Right lobe of liver (tissue), 6 donors: ENCODE results near the gene ATP1B1. TPM values are rescaled to one million over a fixed set of nuclear protein-coding genes. Genes with fewer than 3 reads are reported as not detected.

ENCODE experiments used
- ATAC-seq, 4 donors: fragments of 200-7000 bp; cut with Tn5 transposase; one replicate each; pipeline ENCODE4 v1.9.1; 2020; ENCODE audit warnings: mild to moderate bottlenecking in 4 of 4, moderate library complexity in 4 of 4
- DNase-seq, 3 donors: peaks; one replicate each; pipeline ENCODE4 v3.0.0-alpha.2; 2020
- H3K27ac ChIP-seq, 3 donors: fragments of 200-600 bp; one replicate each; pipeline ENCODE4 v1.8.0; 2022
- H3K27me3 ChIP-seq, 2 donors: fragments of 200-600 bp; one replicate each; pipeline ENCODE4 v1.8.0; 2022
- H3K36me3 ChIP-seq, 4 donors: fragments of 200-600 bp; sonication (generic) in 1 of 4; one replicate each; pipeline versions ENCODE4 v1.5.1 to v1.8.0; 2017 to 2022; ENCODE audit warnings: control low read depth in 1 of 4
- H3K4me1 ChIP-seq, 4 donors: fragments of 200-600 bp; sonication (generic) in 1 of 4; one replicate each; pipeline versions ENCODE4 v1.5.1 to v1.8.0; 2017 to 2022; ENCODE audit warnings: control low read depth in 1 of 4
- H3K4me3 ChIP-seq, 3 donors: fragments of 200-600 bp; one replicate each; pipeline ENCODE4 v1.8.0; 2022
- H3K9me3 ChIP-seq, 4 donors: fragments of 200-600 bp; sonication (generic) in 1 of 4; one replicate each; pipeline versions ENCODE4 v1.5.1 to v1.8.0; 2017 to 2022; ENCODE audit warnings: control low read depth in 1 of 4
- POLR2A ChIP-seq: fragments of 450-650 bp; IDR thresholded peaks from one replicate; pipeline ENCODE4 v1.6.1; 2017; ENCODE audit warnings: antibody characterized with exemption, mild to moderate bottlenecking
- WGBS: methylation state at CpG from one replicate; pipeline ENCODE4 v1.1.6; 2018; ENCODE audit warnings: low coverage, low lambda C conversion rate; ENCODE audit not compliant: insufficient coverage; ENCODE audit errors: missing lambda C conversion rate; 5-methylcytosine and 5-hydroxymethylcytosine counted together
- intact Hi-C, 2 donors: fragments of 100-400 bp; cut with DNase I; formaldehyde crosslinking; loops; one replicate each; pipeline versions ENCODE4 v1.11.2 to v1.14.1; 2022
- total RNA-seq, 6 experiments: library from RNA; depleted of rRNA in 2 of 6; stranded (reverse); fragments of >200 nt in 2 of 6; fragmentation: NEBNext Ultra II Directional in 3 of 6; extraction: Animal tissue kit (Norgen Biotek cat#: 25700) in 3 of 6; gene quantifications; one replicate each; pipeline versions ENCODE4 v1.1.0 to v1.2.4, GENCODE V29; 2016 to 2023
- TF ChIP-seq, protein P1 (sequence below), 4 donors: fragments of 200-600 bp in 3 of 4; fragments of 450-650 bp in 1 of 4; IDR thresholded peaks; one replicate each; pipeline versions ENCODE4 v1.5.1 to v1.8.0; 2016 to 2022; ENCODE audit warnings: antibody characterized with exemption in 4 of 4, mild to moderate bottlenecking in 2 of 4
- donor health status: DM: no; HTN: yes; CAD: no.
- donor health status: DM: no; HTN: no; CAD: no.
- donor health status: DM: no; HTN: no; CAD: no.
- donor health status: DM: no; HTN: yes; CAD: no.
- donor health status: DM: no; HTN: yes; CAD: no.

Gene ATP1B1
- total RNA-seq, 6 experiments from 2014 or later: 69.6 to 99.5 (median 78.5) TPM

DNA sequence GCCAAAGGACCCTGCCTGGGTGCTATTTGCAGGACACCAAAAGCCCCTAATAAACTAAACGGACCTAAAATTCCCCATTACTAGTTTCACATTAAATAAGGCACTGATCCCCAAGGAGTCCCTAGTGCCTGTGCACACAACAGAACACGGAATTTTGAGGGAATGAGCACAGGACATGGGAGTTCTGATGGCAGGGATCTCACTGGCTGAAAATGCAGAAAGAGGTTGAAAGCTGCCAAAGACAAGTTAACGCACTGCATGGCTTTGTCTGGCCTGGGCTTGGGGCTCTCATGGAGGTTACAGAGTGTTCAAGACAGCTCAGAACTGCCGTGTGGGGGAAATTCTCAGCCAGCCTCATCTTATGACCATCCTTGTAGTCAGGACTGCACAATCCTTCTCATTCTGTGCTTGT is 15.6 kb upstream of the ATP1B1 start:
- intact Hi-C loops: no loop called here
- TF ChIP-seq, protein P1, sequence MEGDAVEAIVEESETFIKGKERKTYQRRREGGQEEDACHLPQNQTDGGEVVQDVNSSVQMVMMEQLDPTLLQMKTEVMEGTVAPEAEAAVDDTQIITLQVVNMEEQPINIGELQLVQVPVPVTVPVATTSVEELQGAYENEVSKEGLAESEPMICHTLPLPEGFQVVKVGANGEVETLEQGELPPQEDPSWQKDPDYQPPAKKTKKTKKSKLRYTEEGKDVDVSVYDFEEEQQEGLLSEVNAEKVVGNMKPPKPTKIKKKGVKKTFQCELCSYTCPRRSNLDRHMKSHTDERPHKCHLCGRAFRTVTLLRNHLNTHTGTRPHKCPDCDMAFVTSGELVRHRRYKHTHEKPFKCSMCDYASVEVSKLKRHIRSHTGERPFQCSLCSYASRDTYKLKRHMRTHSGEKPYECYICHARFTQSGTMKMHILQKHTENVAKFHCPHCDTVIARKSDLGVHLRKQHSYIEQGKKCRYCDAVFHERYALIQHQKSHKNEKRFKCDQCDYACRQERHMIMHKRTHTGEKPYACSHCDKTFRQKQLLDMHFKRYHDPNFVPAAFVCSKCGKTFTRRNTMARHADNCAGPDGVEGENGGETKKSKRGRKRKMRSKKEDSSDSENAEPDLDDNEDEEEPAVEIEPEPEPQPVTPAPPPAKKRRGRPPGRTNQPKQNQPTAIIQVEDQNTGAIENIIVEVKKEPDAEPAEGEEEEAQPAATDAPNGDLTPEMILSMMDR (IDR thresholded peaks at IDR 0.05): no peak
- no peak for TF ChIP-seq POLR2A
- Histone ChIP-seq H3K27me3 (no peaks in the 10 kb centered on the region), H3K27ac (no peak overlapping the region), H3K4me3 (no peak overlapping the region), H3K9me3 (no peaks in the 10 kb centered on the region), H3K4me1 (no peaks in the 10 kb centered on the region), H3K36me3 (no peaks in the 10 kb centered on the region)
- no peak for DNase-seq
- 63% methylated on average over 2 of the region's 4 CpGs for WGBS
- no peak for ATAC-seq

DNA sequence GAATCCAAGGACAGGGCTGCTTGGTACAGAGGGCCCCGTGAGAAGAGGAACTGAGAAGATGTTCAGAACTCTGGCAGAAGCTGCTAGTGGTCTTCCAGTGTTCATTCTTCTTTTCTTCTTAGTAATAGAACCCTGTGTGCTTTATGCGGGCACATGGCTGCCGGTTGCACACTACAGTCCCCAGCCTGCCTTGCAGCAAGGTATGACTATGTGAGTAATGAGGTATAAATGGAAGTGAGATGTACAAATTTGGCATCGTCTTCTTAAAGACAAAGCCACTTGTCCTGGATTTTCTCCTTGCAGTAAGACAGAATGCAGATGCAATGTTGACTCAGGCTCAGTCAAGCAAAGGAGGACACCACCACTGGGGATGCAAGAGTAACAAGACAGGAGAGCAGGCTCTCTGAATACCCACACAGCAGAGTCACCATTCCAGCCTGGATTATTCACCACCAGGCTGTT is 15.0 kb upstream of the ATP1B1 start:
- intact Hi-C loops: no loop called here
- Histone ChIP-seq H3K27me3 (no peaks in the 10 kb centered on the region), H3K9me3 (no peaks in the 10 kb centered on the region), H3K4me1 (no peaks in the 10 kb centered on the region), H3K27ac (no peak overlapping the region), H3K4me3 (no peak overlapping the region), H3K36me3 (no peaks in the 10 kb centered on the region)
- TF ChIP-seq, protein P1 (IDR thresholded peaks at IDR 0.05): no peak
- TF ChIP-seq POLR2A: no peak
- DNase-seq: no peak
- 79% methylated on average over 3 of the region's 4 CpGs for WGBS
- ATAC-seq: no peak

DNA sequence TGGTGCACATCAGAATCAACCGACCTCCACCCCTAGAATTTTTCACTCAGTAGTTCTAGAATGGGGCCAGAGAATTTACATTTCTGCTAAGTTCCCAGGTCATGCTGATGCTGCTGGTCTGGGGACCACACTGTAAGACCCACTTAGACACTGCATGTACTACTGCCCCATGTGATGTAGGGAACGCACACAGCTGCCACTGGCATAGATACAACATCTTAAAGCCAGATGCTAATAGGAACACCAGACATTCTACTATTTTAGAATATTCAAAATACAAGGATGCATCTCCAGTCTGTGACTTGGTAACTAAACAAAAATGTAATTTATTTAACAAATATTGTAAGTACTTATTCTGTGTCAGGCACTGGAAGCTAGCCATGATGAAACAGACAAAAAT is 14.1 kb upstream of the ATP1B1 start:
- WGBS: 80% methylated on average over 1 of the region's 2 CpGs

DNA sequence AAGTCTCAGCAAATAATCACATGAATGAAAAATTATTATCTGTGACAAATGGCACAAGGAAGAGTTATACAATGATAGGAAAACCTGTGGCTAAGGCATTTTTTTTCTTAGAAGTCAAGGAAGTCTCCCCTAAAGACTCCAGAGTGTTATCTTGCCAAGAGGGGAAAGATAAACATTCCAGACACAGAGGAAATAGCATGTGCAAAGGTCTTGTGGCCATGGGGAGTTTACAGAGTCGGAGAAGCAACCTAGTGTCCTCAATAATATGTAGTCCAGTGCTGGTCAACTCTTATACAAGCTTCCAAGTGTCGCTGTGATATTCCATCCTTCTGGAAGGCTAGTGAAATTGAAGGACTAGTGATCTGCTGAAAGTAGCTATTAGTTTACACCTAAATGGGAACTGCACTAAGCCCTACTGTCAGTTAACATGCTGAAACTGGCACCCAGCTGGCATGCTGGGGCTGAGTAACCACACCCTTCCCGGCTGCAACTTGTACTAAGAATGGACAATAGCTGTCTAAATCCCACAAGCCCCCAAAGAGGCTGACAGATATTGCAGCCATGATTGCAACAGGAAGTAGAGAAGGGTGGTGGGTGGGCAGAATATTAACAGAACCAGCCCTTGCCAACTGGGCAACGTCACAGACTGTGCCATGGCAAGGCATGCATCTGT is 11.5 kb upstream of the ATP1B1 start:
- H3K27ac ChIP-seq: no peak overlapping the region
- no peak for ATAC-seq
- WGBS: 56% methylated on average over 4 of the region's 4 CpGs

More for the DNA sequence above, 14.1 kb upstream of the ATP1B1 start:
- TF ChIP-seq POLR2A: no peak
- TF ChIP-seq, protein P1 (IDR thresholded peaks at IDR 0.05): no peak
- DNase-seq: no peak
- Histone ChIP-seq H3K9me3 (no peaks in the 10 kb centered on the region), H3K4me1 (no peaks in the 10 kb centered on the region), H3K36me3 (no peaks in the 10 kb centered on the region), H3K4me3 (no peak overlapping the region), H3K27me3 (no peaks in the 10 kb centered on the region), H3K27ac (no peak overlapping the region)
- ATAC-seq: no peak
- intact Hi-C loops: no loop called here

More for the DNA sequence above, 11.5 kb upstream of the ATP1B1 start:
- Histone ChIP-seq H3K4me1 (peaks cover 0 to 2% (median under 1%) of the 10 kb centered on the region in 4 donors), H3K27me3 (no peaks in the 10 kb centered on the region), H3K36me3 (no peaks in the 10 kb centered on the region), H3K9me3 (no peaks in the 10 kb centered on the region), H3K4me3 (no peak overlapping the region)
- TF ChIP-seq POLR2A: no peak
- TF ChIP-seq, protein P1 (IDR thresholded peaks at IDR 0.05): no peak
- no peak for DNase-seq
- intact Hi-C loops: no loop called here
